HUDEP-2 (cell line): Measurements from ENCODE around the gene RAX2.

Source experiments
- DNase-seq, 76 experiments: peaks; one replicate each; lab custom pipeline; 2025; ENCODE audit not compliant: unreplicated experiment in 76 of 76; lab: John Stamatoyannopoulos, UW

RAX2 gene

GRCh38 chr19:3803114-3803888, 31.3 kb upstream of the RAX2 start:
- no peak for DNase-seq

GRCh38 chr19:3801412-3802096, 29.5 kb upstream of the RAX2 start:
- peak in 7 of 76 experiments; percentile 11 to 31 (median 26) for DNase-seq

- no peak for DNase-seq
Observed at GRCh38 chr19:3800996-3801395, 29.0 kb upstream of the RAX2 start.

- DNase-seq, result no peak
Observed at GRCh38 chr19:3798137-3798536, 26.1 kb upstream of the RAX2 start.

- no peak for DNase-seq
Observed at GRCh38 chr19:3796358-3796757, 24.3 kb upstream of the RAX2 start.

GRCh38 chr19:3793799-3794198, 21.8 kb upstream of the RAX2 start:
- DNase-seq, result no peak

GRCh38 chr19:3792114-3792513, 20.1 kb upstream of the RAX2 start:
- no peak for DNase-seq

GRCh38 chr19:3790941-3791340, 18.9 kb upstream of the RAX2 start:
- DNase-seq, result no peak

- no peak for DNase-seq
Observed at GRCh38 chr19:3790209-3790734, 18.2 kb upstream of the RAX2 start.

- DNase-seq, result no peak
Observed at GRCh38 chr19:3788996-3789778, 17.2 kb upstream of the RAX2 start.

- no peak for DNase-seq
Observed at GRCh38 chr19:3785938-3786824, 14.2 kb upstream of the RAX2 start, which contains the start of gene MATK. TSS of gene MATK (minus strand) at chr19:3786381. CDS start at chr19:3785135, 1,246 bp downstream.

GRCh38 chr19:3785451-3785937, 13.5 kb upstream of the RAX2 start:
- no peak for DNase-seq

GRCh38 chr19:3784607-3785450, 12.8 kb upstream of the RAX2 start:
- DNase-seq, result no peak

- DNase-seq, result peak in 20 of 76 experiments; percentile 7 to 50 (median 24)
Observed at GRCh38 chr19:3783660-3784584, 11.9 kb upstream of the RAX2 start.

- no peak for DNase-seq
Observed at GRCh38 chr19:3782903-3783302, 10.9 kb upstream of the RAX2 start.

- no peak for DNase-seq
Observed at GRCh38 chr19:3782330-3782729, 10.3 kb upstream of the RAX2 start.

GRCh38 chr19:3781603-3782002, 9.6 kb upstream of the RAX2 start:
- no peak for DNase-seq

- no peak for DNase-seq
Observed at GRCh38 chr19:3780786-3781304, 8.8 kb upstream of the RAX2 start.
